ENCODE measurements around the gene ATP2A2.
"Not testable (repeated sequence)": the region's sequence is repeated elsewhere in the genome, so short reads cannot be mapped to it uniquely, and the experiment has no call there.

Gene ATP2A2

DNA sequence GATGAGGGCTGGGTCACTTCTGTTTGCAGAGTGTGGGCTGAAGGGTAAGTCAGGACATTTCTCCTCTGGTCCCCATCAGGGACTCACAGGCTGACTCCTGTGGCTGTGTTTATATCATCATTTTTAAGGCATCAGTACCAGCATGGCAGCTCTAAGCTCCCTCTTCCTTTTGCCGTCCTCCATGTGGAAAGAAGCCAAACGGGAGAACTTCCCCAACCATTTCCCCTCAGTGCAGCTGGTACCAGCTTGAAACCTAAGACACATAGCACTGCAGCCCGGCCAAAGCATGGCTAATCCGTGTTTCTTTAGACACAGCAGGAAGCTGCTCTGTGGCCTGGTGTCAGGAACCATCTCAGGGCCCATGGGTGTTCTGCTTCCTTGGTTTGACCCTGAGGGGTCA, 31.9 kb upstream of the ATP2A2 start:
- DNase-seq (ENCODE audit: low read depth): no peak
- no peak overlapping the region for H3K4me3 ChIP-seq (ENCODE audit: low read length)
- TF ChIP-seq, protein P1, sequence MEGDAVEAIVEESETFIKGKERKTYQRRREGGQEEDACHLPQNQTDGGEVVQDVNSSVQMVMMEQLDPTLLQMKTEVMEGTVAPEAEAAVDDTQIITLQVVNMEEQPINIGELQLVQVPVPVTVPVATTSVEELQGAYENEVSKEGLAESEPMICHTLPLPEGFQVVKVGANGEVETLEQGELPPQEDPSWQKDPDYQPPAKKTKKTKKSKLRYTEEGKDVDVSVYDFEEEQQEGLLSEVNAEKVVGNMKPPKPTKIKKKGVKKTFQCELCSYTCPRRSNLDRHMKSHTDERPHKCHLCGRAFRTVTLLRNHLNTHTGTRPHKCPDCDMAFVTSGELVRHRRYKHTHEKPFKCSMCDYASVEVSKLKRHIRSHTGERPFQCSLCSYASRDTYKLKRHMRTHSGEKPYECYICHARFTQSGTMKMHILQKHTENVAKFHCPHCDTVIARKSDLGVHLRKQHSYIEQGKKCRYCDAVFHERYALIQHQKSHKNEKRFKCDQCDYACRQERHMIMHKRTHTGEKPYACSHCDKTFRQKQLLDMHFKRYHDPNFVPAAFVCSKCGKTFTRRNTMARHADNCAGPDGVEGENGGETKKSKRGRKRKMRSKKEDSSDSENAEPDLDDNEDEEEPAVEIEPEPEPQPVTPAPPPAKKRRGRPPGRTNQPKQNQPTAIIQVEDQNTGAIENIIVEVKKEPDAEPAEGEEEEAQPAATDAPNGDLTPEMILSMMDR (IDR thresholded peaks at IDR 0.05; ENCODE audit: insufficient read depth, low read depth, low read length, missing control alignments): no peak

DNA sequence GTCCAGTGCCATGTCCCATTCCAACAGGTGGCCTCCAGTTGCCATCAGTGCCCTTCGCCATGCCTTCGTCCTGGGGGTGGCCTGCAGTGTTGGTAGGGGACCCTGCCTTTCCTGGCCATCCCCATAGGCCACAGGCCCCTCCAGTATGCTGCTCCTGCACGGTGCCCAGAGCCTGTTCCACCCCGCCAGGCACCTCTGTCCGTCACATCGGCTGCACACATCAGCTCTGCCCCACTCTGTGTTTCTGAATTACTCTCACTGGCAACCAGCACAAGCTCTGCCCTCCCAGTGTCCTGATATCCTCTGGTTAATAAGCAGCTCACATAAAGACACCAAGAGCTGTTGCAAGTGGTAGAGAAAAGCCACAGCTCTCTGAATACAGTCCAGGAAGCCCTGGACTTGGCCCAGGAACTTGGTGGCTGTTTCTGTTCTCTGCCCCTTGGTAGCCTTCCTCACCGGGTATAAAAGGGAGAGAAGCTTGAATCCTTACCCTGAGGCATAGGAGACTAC, 31.3 kb upstream of the ATP2A2 start:
- no peak for DNase-seq (ENCODE audit: low read depth)
- TF ChIP-seq, protein P1 (IDR thresholded peaks at IDR 0.05; ENCODE audit: insufficient read depth, low read depth, low read length, missing control alignments): no peak
- H3K4me3 ChIP-seq (ENCODE audit: low read length): no peak overlapping the region

DNA sequence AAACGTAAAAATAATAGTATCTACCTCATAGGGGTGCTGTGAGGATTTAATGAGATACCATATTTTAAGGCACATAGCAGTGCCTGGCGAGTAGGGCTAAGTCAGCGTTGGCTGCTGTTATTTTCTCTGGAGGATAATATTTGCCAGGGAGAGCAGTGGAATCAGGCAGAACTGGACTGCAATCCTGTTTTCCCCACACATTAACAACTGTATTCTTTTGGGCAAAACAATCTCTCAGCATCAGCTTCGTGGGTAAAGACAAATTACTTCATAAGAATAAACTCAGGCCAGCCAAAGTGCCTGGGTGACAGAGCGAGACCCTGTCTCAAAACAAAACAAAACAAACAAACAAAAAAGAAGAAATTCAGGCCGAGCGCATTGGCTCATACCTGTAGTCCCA, 29.7 kb upstream of the ATP2A2 start:
- TF ChIP-seq, protein P1 (IDR thresholded peaks at IDR 0.05; ENCODE audit: insufficient read depth, low read depth, low read length, missing control alignments): no peak

DNA sequence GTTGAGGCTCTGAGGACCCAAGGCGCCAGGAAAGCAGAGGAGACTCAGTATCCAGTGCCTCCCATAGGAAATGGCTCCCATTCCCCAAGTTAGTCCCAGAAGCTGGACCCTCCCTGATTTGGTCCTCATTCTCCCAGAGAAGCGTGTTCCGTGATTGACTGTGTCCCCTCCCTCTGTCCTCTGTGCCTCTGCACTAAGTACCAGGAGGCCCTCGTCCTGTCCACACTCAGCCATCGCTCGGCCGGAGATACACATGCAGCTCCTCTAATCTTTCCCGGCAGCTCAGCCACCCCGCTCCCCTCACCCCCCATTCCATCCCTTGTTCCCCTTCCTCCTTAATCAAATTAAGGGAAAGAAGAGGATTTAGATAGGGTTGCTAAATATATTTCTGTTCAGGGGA, 28.3 kb upstream of the ATP2A2 start:
- no peak for DNase-seq (ENCODE audit: low read depth)
- H3K4me3 ChIP-seq (ENCODE audit: low read length): no peak overlapping the region
- TF ChIP-seq, protein P1 (IDR thresholded peaks at IDR 0.05; ENCODE audit: insufficient read depth, low read depth, low read length, missing control alignments): no peak

More for the DNA sequence above, 29.7 kb upstream of the ATP2A2 start:
- no peak overlapping the region for H3K4me3 ChIP-seq (ENCODE audit: low read length)
- no peak for DNase-seq (ENCODE audit: low read depth)

DNA sequence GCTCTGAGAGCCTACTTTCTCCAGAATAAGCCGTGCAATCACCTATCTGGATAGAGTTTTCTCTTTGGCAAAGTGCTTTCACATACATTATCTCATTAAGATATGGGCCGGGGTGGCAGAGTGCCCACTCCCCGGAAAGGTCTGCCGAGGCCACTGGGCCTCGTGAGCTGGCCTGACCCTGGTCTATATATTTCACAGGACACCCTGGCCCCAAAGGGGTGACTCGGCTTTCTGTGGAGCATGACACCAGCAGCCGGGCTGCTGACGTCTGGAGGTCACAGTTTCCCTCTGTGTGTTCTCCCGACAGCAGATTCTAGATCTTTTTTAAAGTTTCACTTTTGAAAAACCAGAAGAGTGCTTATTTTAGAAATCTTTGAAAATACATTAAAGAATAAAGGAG, 27.9 kb upstream of the ATP2A2 start:
- H3K4me3 ChIP-seq (ENCODE audit: low read length): no peak overlapping the region
- no peak for DNase-seq (ENCODE audit: low read depth)
- TF ChIP-seq, protein P1 (IDR thresholded peaks at IDR 0.05; ENCODE audit: insufficient read depth, low read depth, low read length, missing control alignments): no peak

DNA sequence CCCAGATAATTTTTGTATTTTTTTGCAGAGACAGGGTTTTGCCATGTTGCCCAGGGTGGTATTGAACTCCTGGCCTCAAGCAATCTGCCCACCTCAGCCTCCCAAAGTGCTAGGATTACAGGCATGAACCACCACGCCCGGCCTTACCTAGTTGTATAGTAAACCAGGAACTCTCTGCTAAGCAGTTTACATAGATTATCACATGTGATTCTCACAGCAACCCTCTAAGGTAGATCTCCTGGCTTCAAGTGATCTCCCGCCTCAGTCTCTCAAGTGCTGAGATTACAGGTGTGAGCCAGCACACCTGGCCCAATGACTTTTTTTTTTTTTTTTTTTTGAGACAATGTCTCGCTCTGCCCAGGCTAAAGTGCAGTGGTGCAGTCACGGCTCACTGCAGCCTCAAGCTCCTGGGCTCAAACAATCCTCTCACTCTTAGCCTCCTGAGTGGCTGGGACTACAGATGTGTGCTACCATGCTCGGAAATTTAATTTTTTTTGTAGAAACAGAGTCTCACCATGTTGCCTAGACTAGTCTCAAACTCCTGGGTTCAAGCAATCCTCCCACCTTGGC, 26.0 kb upstream of the ATP2A2 start:
- TF ChIP-seq, protein P1 (IDR thresholded peaks at IDR 0.05; ENCODE audit: insufficient read depth, low read depth, low read length, missing control alignments): no peak
- H3K4me3 ChIP-seq (ENCODE audit: low read length): no peak overlapping the region
- DNase-seq (ENCODE audit: low read depth): no peak

DNA sequence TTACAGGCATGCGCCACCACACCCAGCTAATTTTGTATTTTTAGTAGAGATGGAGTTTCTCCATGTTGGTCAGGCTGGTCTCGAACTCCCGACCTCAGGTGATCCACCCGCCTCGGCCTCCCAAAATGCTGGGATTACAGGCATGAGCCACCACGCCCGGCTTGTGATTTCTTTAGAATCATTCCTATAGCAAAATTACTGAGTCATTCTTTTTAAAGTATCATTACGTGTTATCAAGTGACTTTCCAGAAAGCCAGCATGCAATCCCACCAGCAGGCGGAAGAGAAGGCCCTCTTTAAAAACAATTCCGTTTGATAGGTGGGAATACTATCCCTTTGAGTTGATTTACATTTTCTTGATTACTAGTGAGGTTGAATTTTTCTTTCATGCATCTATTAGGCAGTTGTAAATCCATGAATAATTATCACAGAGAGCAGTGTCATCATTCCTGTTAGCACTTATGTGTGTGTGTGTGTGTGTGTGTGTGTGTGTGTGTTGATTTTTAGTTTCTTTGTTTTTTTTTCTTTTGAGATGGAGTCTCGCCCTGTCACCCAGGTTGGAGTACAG, 25.1 kb upstream of the ATP2A2 start:
- DNase-seq (ENCODE audit: low read depth); H3K4me3 ChIP-seq (ENCODE audit: low read length): not testable (repeated sequence)
